Neural crest cell (in vitro differentiated cells): ENCODE data around the gene TSPO2. TPM values are rescaled to one million over a fixed set of nuclear protein-coding genes. Genes with fewer than 3 reads are reported as not detected.
A peak's percentile ranks its signal among the peaks of the same experiment; 100 is the strongest.

ENCODE experiments used
- DNase-seq: peaks from one replicate; pipeline ENCODE4 v3.0.0; 2021; ENCODE audit warnings: low read depth, mixed read lengths, low spot score
- H3K27ac Mint-ChIP-seq: one replicate; pipeline ENCODE4 v1.8.0; 2021; ENCODE audit warnings: mild to moderate bottlenecking, mixed read lengths; ENCODE audit not compliant: unreplicated experiment
- H3K27me3 Mint-ChIP-seq: 2 replicates; pipeline ENCODE4 v1.8.0; 2021; ENCODE audit warnings: low read depth, mild to moderate bottlenecking, mixed read lengths
- H3K36me3 Mint-ChIP-seq: 2 replicates; pipeline ENCODE4 v1.8.0; 2021; ENCODE audit warnings: low read depth, mild to moderate bottlenecking, mixed read lengths
- H3K4me1 Mint-ChIP-seq: 2 replicates; pipeline ENCODE4 v1.8.0; 2021; ENCODE audit warnings: mixed read lengths
- H3K4me3 Mint-ChIP-seq: one replicate; pipeline ENCODE4 v1.8.0; 2021; ENCODE audit warnings: mild to moderate bottlenecking, mixed read lengths
- H3K9me3 Mint-ChIP-seq: 2 replicates; pipeline ENCODE4 v1.8.0; 2021; ENCODE audit warnings: mixed read lengths
- total RNA-seq: library from RNA; stranded (reverse); gene quantifications from 2 replicates; pipeline ENCODE4 v1.2.1, GENCODE V29; 2021
- TF ChIP-seq, protein P1 (sequence below): fragments of 200-600 bp; sonication (generic); conservative IDR thresholded peaks from 2 replicates; pipeline ENCODE4 v1.5.0; 2021; ENCODE audit warnings: antibody characterized with exemption, mild to moderate bottlenecking

The TSPO2 gene
- total RNA-seq, 1 donor from 2014 or later = not detected

DNA sequence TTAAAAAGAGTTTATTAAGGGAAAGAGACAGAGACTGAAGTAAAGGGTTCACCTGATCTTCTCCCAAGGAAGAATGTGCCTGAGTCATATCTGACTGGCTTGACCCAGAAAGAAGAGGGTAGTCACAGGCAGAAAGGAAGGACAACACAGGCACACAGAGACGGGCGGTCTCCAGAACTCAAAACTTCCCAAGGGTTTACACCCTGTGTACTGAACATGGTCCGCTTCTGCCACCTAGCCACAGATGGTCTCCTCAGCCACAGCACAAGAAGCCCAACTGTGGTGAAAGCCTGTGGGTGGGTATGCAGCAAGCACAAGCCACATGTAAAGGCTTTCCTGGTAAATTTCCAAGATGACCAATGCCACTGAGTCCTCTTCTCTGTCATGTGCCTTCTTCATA is 20.4 kb upstream of the TSPO2 start:
- TF ChIP-seq, protein P1, sequence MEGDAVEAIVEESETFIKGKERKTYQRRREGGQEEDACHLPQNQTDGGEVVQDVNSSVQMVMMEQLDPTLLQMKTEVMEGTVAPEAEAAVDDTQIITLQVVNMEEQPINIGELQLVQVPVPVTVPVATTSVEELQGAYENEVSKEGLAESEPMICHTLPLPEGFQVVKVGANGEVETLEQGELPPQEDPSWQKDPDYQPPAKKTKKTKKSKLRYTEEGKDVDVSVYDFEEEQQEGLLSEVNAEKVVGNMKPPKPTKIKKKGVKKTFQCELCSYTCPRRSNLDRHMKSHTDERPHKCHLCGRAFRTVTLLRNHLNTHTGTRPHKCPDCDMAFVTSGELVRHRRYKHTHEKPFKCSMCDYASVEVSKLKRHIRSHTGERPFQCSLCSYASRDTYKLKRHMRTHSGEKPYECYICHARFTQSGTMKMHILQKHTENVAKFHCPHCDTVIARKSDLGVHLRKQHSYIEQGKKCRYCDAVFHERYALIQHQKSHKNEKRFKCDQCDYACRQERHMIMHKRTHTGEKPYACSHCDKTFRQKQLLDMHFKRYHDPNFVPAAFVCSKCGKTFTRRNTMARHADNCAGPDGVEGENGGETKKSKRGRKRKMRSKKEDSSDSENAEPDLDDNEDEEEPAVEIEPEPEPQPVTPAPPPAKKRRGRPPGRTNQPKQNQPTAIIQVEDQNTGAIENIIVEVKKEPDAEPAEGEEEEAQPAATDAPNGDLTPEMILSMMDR = no peak
- Mint-ChIP-seq H3K27me3 (no peaks in the 10 kb centered on the region), H3K9me3 (no peaks in the 10 kb centered on the region), H3K27ac (no peak overlapping the region), H3K4me3 (no peak overlapping the region), H3K4me1 (peaks cover 7% of the 10 kb centered on the region), H3K36me3 (no peaks in the 10 kb centered on the region)
- no peak for DNase-seq

DNA sequence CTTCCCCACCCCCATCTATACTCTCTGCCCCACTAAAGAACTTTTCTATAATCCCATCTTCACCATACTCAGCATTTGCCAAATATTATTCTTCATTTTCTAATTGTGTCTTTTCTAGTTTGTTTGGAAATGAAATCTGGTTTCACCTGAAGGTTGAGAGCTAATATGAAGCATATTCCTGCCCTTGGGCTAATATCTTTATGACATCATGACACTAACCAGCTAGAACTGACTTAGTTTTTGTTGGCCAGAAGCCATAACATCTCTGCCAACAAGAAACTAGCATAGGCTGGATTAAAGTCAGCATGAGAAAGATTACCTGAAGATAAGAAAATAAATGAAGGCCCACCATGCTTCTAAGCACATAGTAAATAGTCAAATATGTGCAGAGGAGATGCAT is 20.0 kb upstream of the TSPO2 start:
- Mint-ChIP-seq H3K27ac (no peak overlapping the region), H3K27me3 (no peaks in the 10 kb centered on the region), H3K36me3 (no peaks in the 10 kb centered on the region), H3K4me3 (no peak overlapping the region), H3K4me1 (peaks cover 11% of the 10 kb centered on the region), H3K9me3 (no peaks in the 10 kb centered on the region)
- no peak for DNase-seq
- TF ChIP-seq, protein P1 = no peak

- DNase-seq = no peak
- H3K36me3 Mint-ChIP-seq = no peaks in the 10 kb centered on the region
- H3K4me3 Mint-ChIP-seq = no peak overlapping the region
- H3K9me3 Mint-ChIP-seq = no peaks in the 10 kb centered on the region
- no peak overlapping the region for H3K27ac Mint-ChIP-seq
- TF ChIP-seq, protein P1 = no peak
- H3K4me1 Mint-ChIP-seq = peaks cover 18% of the 10 kb centered on the region
- H3K27me3 Mint-ChIP-seq = no peaks in the 10 kb centered on the region
Measured at GRCh38 chr6:41023114-41023513, 19.2 kb upstream of the TSPO2 start.

DNA sequence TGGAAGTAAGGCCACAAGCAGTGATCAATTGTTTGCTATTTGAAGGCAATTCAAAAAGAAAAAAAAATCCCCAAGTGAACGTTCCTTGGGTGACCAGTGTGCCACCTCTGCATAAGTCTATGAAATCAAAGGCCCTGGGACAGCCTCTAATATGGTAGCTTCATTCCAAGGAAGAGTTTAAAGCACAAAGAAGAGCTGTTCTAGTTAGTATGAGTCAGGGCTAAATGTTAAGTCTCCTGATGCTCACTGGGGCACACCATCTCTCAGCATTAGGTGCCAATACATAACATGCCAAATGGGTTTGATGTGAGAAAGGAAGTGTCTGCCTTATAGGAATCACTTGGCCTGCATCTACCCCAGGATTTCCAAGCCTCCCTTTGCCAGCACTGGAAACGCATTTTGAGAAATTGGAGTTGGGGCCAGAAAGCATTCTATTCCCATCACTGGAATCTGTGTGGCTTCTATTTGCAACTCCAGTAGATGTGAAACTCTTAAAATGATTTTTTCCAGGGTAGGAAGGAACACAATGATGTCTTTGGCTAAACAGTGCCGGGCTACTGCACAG is 16.2 kb upstream of the TSPO2 start:
- TF ChIP-seq, protein P1 = no peak
- peak overlapping the region; percentile 61 for H3K4me3 Mint-ChIP-seq
- H3K36me3 Mint-ChIP-seq = no peaks in the 10 kb centered on the region
- peaks cover 28% of the 10 kb centered on the region for H3K4me1 Mint-ChIP-seq
- no peaks in the 10 kb centered on the region for H3K9me3 Mint-ChIP-seq
- DNase-seq = no peak
- no peaks in the 10 kb centered on the region for H3K27me3 Mint-ChIP-seq
- no peak overlapping the region for H3K27ac Mint-ChIP-seq

- H3K27ac Mint-ChIP-seq = peak overlapping the region; percentile 65
- peaks cover 28% of the 10 kb centered on the region for H3K4me1 Mint-ChIP-seq
- TF ChIP-seq, protein P1 = no peak
- H3K9me3 Mint-ChIP-seq = no peaks in the 10 kb centered on the region
- H3K4me3 Mint-ChIP-seq = peak overlapping the region; percentile 78
- no peaks in the 10 kb centered on the region for H3K36me3 Mint-ChIP-seq
- H3K27me3 Mint-ChIP-seq = no peaks in the 10 kb centered on the region
- no peak for DNase-seq
Measured at GRCh38 chr6:41027241-41027640, 15.0 kb upstream of the TSPO2 start.
